HT1080 (cell line): ENCODE measurements around the gene APPL2. TPM values are rescaled to one million over a fixed set of nuclear protein-coding genes. Genes with fewer than 3 reads are reported as not detected.

Experiments
- DNase-seq: peaks from one replicate; pipeline ENCODE4 v3.0.0-alpha.2; 2015; ENCODE audit warnings: low read depth
- total RNA-seq: library from RNA; depleted of rRNA; stranded (reverse); fragments of >200 nt; shearing (Covaris generic); gene quantifications from 2 replicates; pipeline ENCODE4 v1.2.3, GENCODE V29; 2014

APPL2 gene
- total RNA-seq, 1 experiment from 2014 or later: 17.5 TPM

DNA sequence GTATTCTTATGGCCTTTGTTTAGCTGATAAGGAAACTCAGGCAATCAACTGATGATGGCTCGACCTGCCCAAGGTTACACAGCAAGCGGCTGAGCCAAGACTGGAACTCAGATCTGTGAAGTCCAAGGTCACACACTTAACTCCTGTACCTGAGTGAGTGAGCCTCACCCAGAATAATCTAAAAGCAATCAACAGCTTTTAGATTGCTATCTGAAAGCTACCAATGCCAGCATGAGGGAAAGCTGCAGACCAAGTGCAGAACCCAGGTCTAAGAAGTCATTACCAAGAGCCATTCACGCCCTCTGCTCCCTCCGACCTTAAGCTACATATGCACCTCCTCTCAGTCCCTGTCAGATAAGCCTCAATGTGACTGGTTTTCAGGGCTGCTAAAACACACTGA, 12.1 kb downstream of the APPL2 start:
- no peak for DNase-seq

- no peak for DNase-seq
Observed at GRCh38 chr12:105223352-105223845, 12.6 kb downstream of the APPL2 start.

DNA sequence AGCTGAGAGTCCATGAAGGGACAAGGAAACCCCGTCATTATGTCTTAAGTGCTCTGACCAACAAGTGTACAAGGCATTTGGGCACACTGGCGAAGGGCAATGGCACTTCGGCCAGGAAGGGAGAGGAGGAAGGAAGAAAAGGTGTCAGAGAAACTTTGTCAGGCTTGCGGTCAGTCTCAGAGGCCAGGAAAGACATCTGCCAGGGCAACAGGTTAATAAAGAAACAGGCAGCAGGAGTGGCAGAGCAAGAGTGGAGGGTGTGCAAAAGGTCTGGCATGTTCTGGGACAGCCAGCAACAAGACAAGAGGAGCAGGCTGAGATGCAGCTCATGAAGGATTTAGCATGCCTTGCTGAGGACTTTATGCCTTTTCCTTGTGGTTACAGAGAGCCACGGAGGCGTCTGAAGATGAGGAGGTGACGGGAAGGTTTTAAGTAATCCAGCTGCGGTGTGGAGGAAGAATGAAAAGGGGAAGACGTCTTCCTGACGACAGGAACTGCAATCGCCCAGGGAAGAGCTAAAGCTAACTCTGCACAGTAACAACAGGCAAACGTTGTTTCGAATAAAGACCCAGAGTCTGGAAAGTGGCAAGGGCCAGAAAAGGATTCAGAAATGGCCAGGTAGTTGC, 13.1 kb downstream of the APPL2 start:
- no peak for DNase-seq

GRCh38 chr12:105222284-105222655, 13.7 kb downstream of the APPL2 start:
- no peak for DNase-seq

DNA sequence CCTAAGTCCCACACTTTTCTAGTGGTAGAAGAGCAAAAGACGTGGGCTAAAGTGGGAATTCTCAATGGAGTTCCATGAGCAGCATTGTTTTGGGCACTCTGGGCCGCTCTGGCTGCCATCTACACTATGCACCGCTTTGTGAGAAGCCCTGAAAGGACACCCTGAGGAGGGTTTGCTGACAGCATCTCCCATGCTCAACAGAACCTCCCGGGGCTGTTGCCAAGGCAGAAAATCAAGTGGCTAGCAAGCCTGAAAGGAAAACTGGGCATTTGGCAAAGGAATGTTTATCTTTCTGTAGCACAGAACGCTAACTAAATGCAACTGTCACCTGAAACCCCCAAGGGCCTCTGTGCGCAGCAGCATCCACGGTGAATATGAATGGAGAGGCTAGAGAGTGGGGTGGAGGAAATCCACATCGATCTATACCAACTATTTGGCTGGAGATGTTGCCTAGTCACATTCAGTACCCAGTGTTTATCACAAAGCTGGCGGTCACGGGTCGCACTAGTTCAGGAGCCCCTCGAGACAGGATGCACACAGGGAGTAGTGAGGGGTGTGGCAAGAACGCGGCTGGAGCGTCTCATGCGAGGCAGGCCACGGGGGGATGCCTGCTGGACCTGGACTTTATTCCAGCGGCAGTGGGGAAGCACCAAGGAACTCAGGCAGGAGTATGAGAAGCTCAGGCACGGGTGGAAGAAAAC, 14.2 kb downstream of the APPL2 start:
- no peak for DNase-seq

- DNase-seq: no peak
Observed at GRCh38 chr12:105220929-105221290, 15.1 kb downstream of the APPL2 start.

GRCh38 chr12:105220150-105220928, 15.6 kb downstream of the APPL2 start:
- DNase-seq: no peak

GRCh38 chr12:105219261-105220028, 16.5 kb downstream of the APPL2 start:
- no peak for DNase-seq

DNA sequence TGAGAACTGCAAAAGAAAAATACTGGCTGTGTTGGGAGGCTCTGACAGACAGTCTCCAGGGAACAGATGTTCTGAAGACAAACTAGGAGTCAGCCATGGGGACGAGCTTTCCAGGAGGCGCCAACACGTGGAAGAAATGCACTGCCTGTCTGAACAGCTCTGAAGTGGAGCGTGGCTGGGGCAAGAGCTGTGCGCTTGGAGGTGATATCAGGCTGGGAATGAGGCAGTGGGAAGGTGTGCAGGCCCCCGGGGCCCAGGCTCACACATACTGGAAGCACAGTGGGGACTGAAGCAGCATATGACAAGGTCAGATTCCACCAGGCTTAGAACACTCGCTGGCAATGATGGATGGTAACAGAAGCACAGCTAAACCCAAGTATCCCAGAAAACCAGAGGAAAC, 17.5 kb downstream of the APPL2 start:
- no peak for DNase-seq

DNA sequence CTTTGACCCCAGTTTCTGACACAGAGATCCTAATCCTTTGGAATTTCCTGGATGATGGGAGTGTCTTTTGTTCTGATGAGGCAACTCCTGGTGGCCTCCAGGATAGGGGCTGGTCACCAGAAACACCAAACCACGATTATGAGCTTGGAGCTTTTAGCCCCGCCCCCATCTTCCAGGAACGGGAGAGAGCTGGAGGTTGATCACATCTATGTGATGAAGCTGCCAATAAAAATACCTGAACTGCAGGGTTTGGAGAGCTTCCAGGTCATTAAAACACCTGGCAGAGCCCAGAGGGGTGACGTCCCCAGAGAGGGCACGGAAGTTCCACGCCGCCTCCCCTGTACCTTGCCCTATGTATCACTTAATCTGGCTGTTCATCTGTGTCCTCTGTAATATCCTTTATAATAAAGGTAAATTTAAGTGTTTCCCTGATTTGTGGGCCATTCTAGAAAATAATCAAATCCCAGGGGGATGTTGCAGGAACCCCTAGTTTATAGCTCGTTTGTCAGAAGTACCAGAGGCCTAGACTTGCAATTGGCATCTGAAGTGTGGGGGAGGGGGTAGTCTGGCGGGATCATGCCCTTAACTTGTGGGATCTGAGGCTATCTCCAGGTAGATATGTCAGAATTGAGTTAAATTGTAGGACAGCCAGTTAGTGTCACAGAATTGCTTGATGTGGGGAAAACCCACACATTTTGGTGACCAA, 21.2 kb downstream of the APPL2 start:
- peak; percentile 47 for DNase-seq

DNA sequence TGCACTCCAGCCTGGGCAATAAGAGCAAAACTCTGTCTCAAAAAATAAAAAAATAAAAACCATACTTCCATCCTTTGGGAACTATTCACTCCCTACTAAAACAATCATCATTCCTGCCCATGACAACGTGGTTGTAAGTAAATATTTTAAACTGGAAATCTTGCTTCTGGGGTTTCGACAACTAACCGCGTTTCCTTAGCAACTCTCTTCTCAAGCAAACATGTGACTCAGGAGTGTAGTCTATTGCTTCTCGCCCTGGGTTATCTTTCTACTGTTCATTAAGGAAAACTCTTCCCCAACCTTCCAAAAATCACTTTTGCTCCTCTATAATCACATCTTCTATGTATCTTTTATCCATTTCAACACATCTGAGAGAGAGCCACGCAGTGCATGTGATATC, 21.8 kb downstream of the APPL2 start:
- peak; percentile 13 for DNase-seq

DNA sequence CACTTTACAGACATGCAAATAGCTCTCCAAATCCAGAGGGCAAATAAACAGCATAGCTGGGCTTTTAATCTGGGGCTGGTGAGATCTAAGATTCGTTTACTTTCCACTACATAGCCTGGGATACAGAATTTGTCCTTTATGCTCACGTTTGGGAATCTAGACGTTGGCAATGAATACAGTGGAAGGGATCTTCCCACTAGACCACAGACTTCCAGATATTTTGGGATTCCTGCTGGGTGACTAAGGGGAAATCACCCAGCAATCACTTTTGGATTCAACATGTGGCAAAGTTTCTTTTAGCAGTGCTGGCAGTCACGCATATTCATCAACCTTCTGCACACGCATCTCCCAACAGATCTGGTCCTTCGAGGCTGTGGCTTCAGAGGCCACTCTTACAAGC, 23.5 kb downstream of the APPL2 start:
- DNase-seq: peak; percentile 58

DNA sequence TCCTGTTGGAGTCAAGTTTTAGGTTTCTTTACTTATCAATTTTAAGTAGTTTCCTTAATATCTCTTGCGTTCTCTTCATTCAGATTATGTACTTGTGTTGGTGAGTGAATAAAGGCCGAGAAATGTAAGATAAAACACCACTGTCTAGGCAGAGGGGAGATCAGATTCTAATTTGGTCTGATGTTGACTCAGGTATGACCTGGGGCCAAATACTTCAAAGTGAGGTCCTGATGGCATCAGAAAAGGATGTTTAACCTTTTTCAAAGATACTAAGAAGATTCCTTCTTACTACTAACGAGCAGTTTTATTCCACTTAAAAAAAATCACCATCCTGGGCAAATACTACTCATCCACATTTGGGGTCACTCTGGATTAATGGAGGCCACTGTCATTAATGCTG, 26.9 kb downstream of the APPL2 start:
- DNase-seq: no peak

DNA sequence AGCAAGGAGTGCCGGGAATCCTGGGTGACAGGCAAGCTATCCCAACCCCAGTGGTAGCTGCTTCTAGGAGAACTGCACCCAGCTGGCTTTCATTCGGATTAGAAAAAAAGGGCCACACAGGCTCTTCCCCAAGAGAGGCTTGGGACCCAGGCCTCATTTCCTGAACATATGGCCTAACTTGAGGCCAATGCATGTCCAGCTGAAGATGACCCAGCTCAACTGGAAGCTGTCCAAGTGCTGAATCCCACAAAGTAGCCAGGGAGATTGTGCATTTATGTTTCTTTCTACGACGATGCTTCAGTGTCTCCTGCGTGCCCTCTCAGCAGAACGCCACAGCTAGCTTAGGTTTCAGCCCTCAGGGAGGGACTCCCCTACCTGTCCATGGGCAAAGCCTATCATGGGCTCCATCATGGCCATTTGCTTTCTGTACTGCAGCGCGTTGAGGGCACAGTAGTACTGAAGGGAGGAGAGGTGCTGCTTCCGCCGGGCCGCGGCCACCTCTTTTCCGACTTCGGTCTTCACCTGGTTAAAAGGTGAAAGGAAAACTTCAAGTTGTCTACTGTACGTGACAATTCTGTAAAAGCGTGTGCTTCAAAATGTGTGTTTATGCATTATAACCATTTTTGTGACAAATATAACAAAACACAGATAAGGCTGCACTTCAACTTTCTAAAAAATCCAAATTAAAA, 29.1 kb downstream of the APPL2 start:
- DNase-seq: no peak

- no peak for DNase-seq
Observed at GRCh38 chr12:105205322-105206048, 30.5 kb downstream of the APPL2 start.

DNA sequence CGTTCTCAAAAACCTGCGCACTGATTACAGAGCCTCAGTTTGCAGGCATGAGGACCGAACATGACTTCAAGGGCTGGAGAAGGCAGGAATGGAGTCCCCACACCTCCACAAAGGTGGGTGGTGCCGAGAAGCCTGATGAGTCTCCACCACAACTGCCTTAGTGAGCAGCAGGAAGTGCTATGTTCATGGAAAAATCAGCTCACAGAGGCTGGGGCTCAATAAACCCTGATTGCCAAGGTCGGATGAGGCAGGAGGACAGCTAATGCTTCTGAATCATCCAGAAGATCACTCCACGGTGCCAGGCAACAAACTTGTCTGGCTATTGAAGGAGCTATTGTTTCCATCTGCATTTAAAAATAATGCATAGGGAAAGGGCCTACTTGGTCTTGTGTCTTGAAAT, 31.1 kb downstream of the APPL2 start:
- peak; percentile 87 for DNase-seq

- DNase-seq: no peak
Observed at GRCh38 chr12:105204127-105204526, 31.8 kb downstream of the APPL2 start.

- no peak for DNase-seq
Observed at GRCh38 chr12:105202202-105202601, 33.8 kb downstream of the APPL2 start.

- DNase-seq: no peak
Observed at GRCh38 chr12:105201299-105201698, 34.7 kb downstream of the APPL2 start.

DNA sequence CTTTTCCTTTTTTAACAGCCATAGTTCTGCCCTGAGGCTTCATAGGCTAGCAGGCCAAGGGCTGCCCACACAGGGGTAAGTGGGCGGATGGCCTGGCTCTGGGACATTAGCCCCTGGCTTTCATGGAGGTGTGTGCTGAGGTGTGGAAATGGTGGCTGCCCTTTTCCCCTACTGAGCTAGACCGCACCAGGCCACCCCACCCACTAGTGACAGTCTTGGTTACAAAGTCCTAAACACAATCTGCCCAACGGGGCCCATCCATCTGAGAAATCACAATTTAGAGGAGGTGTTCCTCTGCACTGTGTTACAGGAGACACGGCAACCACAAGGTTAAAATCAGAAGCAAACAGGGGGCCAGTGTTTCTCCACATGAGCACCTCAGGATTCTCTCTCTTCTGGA, 35.6 kb downstream of the APPL2 start:
- no peak for DNase-seq
